Gastrocnemius medialis (tissue), 4 donors: Measurements from ENCODE around the gene LCAT.

Experiments
- CTCF ChIP-seq, 5 experiments: fragments of 450-650 bp in 3 of 5; fragments of 200-600 bp in 2 of 5; sonication (generic) in 2 of 5; IDR thresholded peaks in 4 of 5; conservative IDR thresholded peaks in 1 of 5; 1 replicate in 4 of 5; 2 replicates in 1 of 5; pipeline ENCODE4 v1.5.1; 2016 to 2019; ENCODE audit warnings: antibody characterized with exemption in 5 of 5, mild to moderate bottlenecking in 3 of 5, moderate library complexity in 3 of 5
- POLR2A ChIP-seq, 2 donors: fragments of 450-650 bp; IDR thresholded peaks; one replicate each; pipeline ENCODE4 v1.6.1; 2017; ENCODE audit warnings: antibody characterized with exemption in 2 of 2, mild to moderate bottlenecking in 2 of 2, moderate library complexity in 2 of 2

GRCh38 chr16:67953641-67954375 is 9.9 kb upstream of the LCAT start:
- TF ChIP-seq CTCF (IDR thresholded peaks at IDR 0.05 in 4 of 5, conservative IDR thresholded peaks at IDR 0.05 in 1 of 5) (no peak), POLR2A (IDR thresholded peaks at IDR 0.05) (no peak)
